WI38 (cell line): Measurements from ENCODE around the gene SPSB3.
"Not testable (repeated sequence)": the region's sequence is repeated elsewhere in the genome, so short reads cannot be mapped to it uniquely, and the experiment has no call there.

ENCODE experiments used
- H3K4me3 ChIP-seq: 2 replicates; pipeline ENCODE4 v1.5.1; 2011; ENCODE audit warnings: low read depth, mild to moderate bottlenecking, control low read depth, low read length
- CTCF ChIP-seq: IDR thresholded peaks from 2 replicates; pipeline ENCODE4 v1.5.1; 2012; ENCODE audit warnings: low read depth, mild to moderate bottlenecking, control low read depth, low read length

Gene SPSB3

GRCh38 chr16:1743376-1744337, 38.7 kb downstream of the SPSB3 start:
- H3K4me3 ChIP-seq: no peak overlapping the region
- no peak for TF ChIP-seq CTCF

- no peak overlapping the region for H3K4me3 ChIP-seq
- no peak for TF ChIP-seq CTCF
Observed at GRCh38 chr16:1741553-1742165, 40.7 kb downstream of the SPSB3 start.

GRCh38 chr16:1740781-1741490, 41.4 kb downstream of the SPSB3 start:
- H3K4me3 ChIP-seq: no peak overlapping the region
- TF ChIP-seq CTCF: no peak

- TF ChIP-seq CTCF: no peak
- no peak overlapping the region for H3K4me3 ChIP-seq
Observed at GRCh38 chr16:1740234-1740633, 42.1 kb downstream of the SPSB3 start.

GRCh38 chr16:1734816-1735215, 47.6 kb downstream of the SPSB3 start:
- TF ChIP-seq CTCF: no peak

GRCh38 chr16:1734123-1734522, 48.2 kb downstream of the SPSB3 start:
- no peak for TF ChIP-seq CTCF

More at GRCh38 chr16:1734816-1735215, 47.6 kb downstream of the SPSB3 start:
- no peak overlapping the region for H3K4me3 ChIP-seq

GRCh38 chr16:1732551-1732987, 49.8 kb downstream of the SPSB3 start:
- not testable (repeated sequence) for H3K4me3 ChIP-seq

More at GRCh38 chr16:1734123-1734522, 48.2 kb downstream of the SPSB3 start:
- H3K4me3 ChIP-seq: no peak overlapping the region
